Small intestine (tissue), 16 donors: ENCODE measurements around the gene MAGEC1. TPM values are rescaled to one million over a fixed set of nuclear protein-coding genes. Genes with fewer than 3 reads are reported as not detected.
"Not testable (repeated sequence)": the region's sequence is repeated elsewhere in the genome, so short reads cannot be mapped to it uniquely, and the experiment has no call there.

Experiments
- DNase-seq, 2 donors: peaks; one replicate each; pipeline versions ENCODE4 v3.0.0 to v3.0.0-alpha.2; 2013
- FAIRE-seq: peaks from 2 replicates; lab custom pipeline; 2012; peaks lifted over from hg19 to GRCh38; lab: Jason Lieb, UNC
- H3K27ac ChIP-seq, 3 donors: one replicate each; pipeline ENCODE4 v1.5.1; 2013; ENCODE audit warnings: low read length in 2 of 3, mild to moderate bottlenecking in 2 of 3, control low read depth in 1 of 3, inconsistent platforms in 1 of 3, low read depth in 1 of 3, moderate library complexity in 1 of 3
- H3K27me3 ChIP-seq, 3 donors: one replicate each; pipeline ENCODE4 v1.6.1; 2013; ENCODE audit warnings: low read length in 3 of 3, inconsistent platforms in 1 of 3; ENCODE audit not compliant: control insufficient read depth in 3 of 3, insufficient read depth in 3 of 3
- H3K36me3 ChIP-seq, 3 donors: one replicate each; pipeline ENCODE4 v1.6.1; 2013; ENCODE audit warnings: low read length in 3 of 3, inconsistent platforms in 1 of 3, low read depth in 1 of 3, mild to moderate bottlenecking in 1 of 3, moderate library complexity in 1 of 3; ENCODE audit not compliant: control insufficient read depth in 3 of 3, insufficient read depth in 2 of 3
- H3K4me1 ChIP-seq, 3 donors: one replicate each; pipeline ENCODE4 v1.6.1; 2013; ENCODE audit warnings: low read length in 2 of 3, inconsistent platforms in 1 of 3, low read depth in 1 of 3, mild to moderate bottlenecking in 1 of 3, moderate library complexity in 1 of 3; ENCODE audit not compliant: control insufficient read depth in 3 of 3, insufficient read depth in 2 of 3
- H3K4me3 ChIP-seq, 3 donors: one replicate each; pipeline ENCODE4 v1.5.1; 2013; ENCODE audit warnings: low read length in 3 of 3, control low read depth in 1 of 3, inconsistent platforms in 1 of 3, low read depth in 1 of 3, mild to moderate bottlenecking in 1 of 3, moderate library complexity in 1 of 3
- H3K9me3 ChIP-seq, 2 donors: one replicate each; pipeline ENCODE4 v1.6.1; 2013; ENCODE audit warnings: low read depth in 1 of 2, low read length in 1 of 2; ENCODE audit not compliant: control insufficient read depth in 2 of 2, insufficient read depth in 1 of 2
- WGBS, 3 donors: extraction: QIAGEN DNeasy Blood & Tissue Kit; methylation state at CpG; one replicate each; pipeline ENCODE4 v1.1.7; 2013; 5-methylcytosine and 5-hydroxymethylcytosine counted together
- long read RNA-seq, 10 donors: transcript quantifications; one replicate each; lab custom pipeline, GENCODE V29; 2026
- polyA plus RNA-seq, 4 donors: library from polyadenylated mRNA; stranded (reverse) in 3 of 4; unstranded in 1 of 4; fragments of 200-250 nt in 3 of 4; fragments of 120-200 nt in 1 of 4; gene quantifications; one replicate each; pipeline versions ENCODE4 v1.2.1 to v1.2.3, GENCODE V29; 2013
- donor health status: healthy with polysubstance abuse.
- donor health status: control.
- donor health status: control.
- donor health status: Bipolar disorder and iron deficiency.
- donor health status: healthy.

Gene MAGEC1, protein sequence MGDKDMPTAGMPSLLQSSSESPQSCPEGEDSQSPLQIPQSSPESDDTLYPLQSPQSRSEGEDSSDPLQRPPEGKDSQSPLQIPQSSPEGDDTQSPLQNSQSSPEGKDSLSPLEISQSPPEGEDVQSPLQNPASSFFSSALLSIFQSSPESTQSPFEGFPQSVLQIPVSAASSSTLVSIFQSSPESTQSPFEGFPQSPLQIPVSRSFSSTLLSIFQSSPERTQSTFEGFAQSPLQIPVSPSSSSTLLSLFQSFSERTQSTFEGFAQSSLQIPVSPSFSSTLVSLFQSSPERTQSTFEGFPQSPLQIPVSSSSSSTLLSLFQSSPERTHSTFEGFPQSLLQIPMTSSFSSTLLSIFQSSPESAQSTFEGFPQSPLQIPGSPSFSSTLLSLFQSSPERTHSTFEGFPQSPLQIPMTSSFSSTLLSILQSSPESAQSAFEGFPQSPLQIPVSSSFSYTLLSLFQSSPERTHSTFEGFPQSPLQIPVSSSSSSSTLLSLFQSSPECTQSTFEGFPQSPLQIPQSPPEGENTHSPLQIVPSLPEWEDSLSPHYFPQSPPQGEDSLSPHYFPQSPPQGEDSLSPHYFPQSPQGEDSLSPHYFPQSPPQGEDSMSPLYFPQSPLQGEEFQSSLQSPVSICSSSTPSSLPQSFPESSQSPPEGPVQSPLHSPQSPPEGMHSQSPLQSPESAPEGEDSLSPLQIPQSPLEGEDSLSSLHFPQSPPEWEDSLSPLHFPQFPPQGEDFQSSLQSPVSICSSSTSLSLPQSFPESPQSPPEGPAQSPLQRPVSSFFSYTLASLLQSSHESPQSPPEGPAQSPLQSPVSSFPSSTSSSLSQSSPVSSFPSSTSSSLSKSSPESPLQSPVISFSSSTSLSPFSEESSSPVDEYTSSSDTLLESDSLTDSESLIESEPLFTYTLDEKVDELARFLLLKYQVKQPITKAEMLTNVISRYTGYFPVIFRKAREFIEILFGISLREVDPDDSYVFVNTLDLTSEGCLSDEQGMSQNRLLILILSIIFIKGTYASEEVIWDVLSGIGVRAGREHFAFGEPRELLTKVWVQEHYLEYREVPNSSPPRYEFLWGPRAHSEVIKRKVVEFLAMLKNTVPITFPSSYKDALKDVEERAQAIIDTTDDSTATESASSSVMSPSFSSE
- not detected for polyA plus RNA-seq
- long read RNA-seq, donor 1 = 0 reads
- long read RNA-seq, donor 2 = 0 reads
- long read RNA-seq, donor 3 = 0 reads
- long read RNA-seq, donor 4 = 0 reads
- long read RNA-seq, donor 5 = 0 reads
- long read RNA-seq, donor 6 = 0 reads
- long read RNA-seq, donor 7 = 0 reads
- long read RNA-seq, donor 8 = 0 reads
- long read RNA-seq, donor 9 = 0 reads
- long read RNA-seq, donor 10 = 0 reads

DNA sequence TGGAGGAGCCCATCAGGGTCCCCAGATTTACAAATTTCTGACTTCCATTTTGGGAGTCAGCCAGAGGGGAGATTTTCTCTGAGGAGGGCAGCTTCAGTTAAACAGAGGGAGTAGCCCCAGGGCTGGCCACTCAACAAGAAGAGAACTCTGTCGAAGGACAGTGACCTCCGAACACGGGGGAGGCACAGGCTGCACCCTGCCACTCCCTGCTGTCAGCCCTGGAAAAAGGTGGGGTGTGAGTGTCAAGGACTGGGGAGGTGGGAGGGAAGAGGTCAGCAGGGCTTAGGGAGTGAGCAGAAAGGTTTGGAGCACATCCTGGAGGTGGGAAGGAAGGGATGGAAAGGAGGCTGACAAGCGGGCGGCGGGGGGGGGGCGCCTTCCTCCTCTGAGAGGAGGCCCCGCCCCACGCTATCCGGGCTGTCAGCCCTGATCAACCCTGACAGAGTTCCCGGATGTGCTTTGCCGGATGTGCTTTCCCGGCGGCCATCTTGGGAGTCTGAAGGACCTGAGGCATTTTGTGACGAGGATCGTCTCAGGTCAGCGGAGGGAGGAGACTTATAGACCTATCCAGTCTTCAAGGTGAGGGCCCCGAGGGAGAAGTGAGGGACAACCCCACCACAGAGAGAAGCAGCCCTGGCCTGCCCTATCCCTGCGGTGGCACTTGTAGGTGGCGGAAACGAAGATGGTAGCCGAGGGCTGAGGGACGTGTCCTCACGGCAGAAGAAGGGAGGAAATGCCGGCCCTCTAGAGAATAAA lies at the start of gene MAGEC1:
MAGEC1 (plus strand) TSS at position 495 of the 756 bp plus-strand sequence. CDS start 1,179 bp downstream, outside the sequence.
- Histone ChIP-seq H3K27ac (no peak within 1 kb of the TSS), H3K4me1 (no peaks in the 10 kb centered on the region), H3K9me3 (peaks cover 0 to 11% of the 10 kb centered on the region in 2 donors), H3K36me3 (no peaks in the 10 kb centered on the region), H3K27me3 (no peaks in the 10 kb centered on the region), H3K4me3 (no peak within 1 kb of the TSS)
- FAIRE-seq (no peak), DNase-seq (no peak)
- WGBS, 3 donors = 90 to 95% (median 91%) methylated on average over 18 to 25 of the region's 25 CpGs

DNA sequence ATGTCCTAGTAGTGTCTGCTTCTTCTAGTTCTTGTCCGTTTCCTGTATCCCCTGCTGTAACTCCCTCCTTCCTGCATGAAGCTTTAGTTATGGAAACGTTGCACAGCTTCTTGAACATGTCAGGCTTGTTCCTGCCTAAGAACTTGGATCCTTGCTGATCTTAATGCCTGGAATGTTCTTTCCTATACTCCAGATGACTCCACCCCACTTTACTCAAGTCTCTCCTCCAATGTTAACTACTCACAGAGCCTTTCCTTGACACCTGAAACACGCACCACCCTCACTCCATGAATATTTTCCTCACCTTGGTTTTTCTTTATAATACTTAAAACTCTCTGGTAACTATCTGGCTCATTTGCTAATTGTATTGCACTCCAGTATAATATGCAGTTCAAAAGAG lies 46.2 kb upstream of the MAGEC1 start:
- WGBS, 3 donors = 42 to 60% (median 53%) methylated on average over 3 of the region's 3 CpGs
- H3K27me3 ChIP-seq = no peaks in the 10 kb centered on the region
- no peaks in the 10 kb centered on the region for H3K36me3 ChIP-seq
- no peaks in the 10 kb centered on the region for H3K4me1 ChIP-seq
- FAIRE-seq = no peak
- H3K9me3 ChIP-seq = no peaks in the 10 kb centered on the region
- no peak overlapping the region for H3K4me3 ChIP-seq
- no peak for DNase-seq
- no peak overlapping the region for H3K27ac ChIP-seq

DNA sequence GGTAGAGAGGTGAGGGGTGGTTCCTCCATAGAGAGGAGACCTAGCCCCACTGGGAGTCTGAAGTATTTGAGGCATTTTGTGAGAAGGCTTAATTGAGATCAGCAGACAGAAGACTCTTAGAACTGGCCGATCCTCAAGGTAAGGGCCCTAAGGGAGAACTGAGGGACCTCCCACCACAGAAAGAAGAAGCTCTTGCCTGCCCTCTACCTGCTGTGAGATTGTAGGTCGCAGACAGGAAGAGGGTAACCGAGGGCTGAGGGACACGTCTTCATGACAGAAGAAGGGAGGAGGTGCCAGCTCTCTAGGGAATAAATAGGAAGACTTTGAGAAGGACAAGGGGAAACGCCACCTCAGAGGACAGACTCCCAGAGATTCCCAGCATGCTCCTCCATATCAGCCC lies 24.1 kb upstream of the MAGEC1 start:
- no peak overlapping the region for H3K4me3 ChIP-seq
- H3K36me3 ChIP-seq = no peaks in the 10 kb centered on the region
- peaks cover 0 to 2% of the 10 kb centered on the region in 2 donors for H3K9me3 ChIP-seq
- H3K4me1 ChIP-seq = no peaks in the 10 kb centered on the region
- H3K27ac ChIP-seq = no peak overlapping the region
- H3K27me3 ChIP-seq = no peaks in the 10 kb centered on the region
- DNase-seq = no peak
- no peak for FAIRE-seq
- 55 to 86% (median 58%) methylated on average over 5 of the region's 5 CpGs for WGBS, 3 donors

DNA sequence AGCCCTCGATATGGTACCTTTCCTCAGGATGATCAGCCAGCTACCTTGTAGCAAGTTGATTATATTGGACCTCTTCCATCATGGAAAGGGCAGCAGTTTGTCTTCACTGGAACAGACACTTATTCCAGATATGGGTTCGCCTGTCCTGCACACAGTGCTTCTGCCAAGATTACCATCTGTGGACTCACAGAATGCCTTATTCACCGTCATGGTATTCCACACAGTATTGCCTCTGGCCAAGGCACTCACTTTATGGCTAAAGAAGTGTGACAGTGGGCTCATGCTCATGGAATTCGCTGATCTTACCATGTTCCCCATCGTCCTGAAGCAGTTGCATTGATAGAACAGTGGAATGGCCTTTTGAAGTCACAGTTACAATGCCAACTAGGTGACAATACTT lies 14.9 kb upstream of the MAGEC1 start:
- 53 to 75% (median 56%) methylated on average over 5 of the region's 5 CpGs for WGBS, 3 donors
- DNase-seq = not testable (repeated sequence)

DNA sequence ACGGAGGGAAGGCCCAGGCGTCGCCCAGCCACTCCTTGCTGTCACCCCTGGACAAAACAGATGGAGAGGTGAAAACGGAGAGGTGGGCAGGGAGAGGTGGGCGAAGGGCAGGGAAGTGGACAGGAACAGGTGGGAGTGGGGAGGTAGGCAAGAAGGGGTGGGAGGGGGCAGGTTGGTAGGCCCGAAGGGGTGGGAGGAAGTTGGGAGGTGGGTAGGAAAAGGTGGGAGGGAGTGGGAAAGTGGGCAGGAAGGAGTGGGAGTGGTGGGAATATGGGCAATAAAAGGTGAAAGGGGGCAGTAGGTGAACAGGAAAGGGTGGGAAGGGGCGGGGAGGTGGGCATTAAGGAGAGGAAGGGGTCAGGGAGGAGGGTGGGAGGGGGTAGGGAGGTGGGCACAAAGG lies 9.0 kb upstream of the MAGEC1 start:
- no peak for DNase-seq
- Histone ChIP-seq H3K4me1 (no peaks in the 10 kb centered on the region), H3K36me3 (no peaks in the 10 kb centered on the region), H3K9me3 (peaks cover 0 to 2% of the 10 kb centered on the region in 2 donors), H3K4me3 (no peak overlapping the region), H3K27ac (no peak overlapping the region), H3K27me3 (no peaks in the 10 kb centered on the region)
- FAIRE-seq = no peak
- WGBS, 3 donors = 82 to 91% (median 89%) methylated on average over 6 to 7 of the region's 7 CpGs

More for the DNA sequence above, 14.9 kb upstream of the MAGEC1 start:
- H3K4me3 ChIP-seq, H3K27ac ChIP-seq, H3K36me3 ChIP-seq, H3K4me1 ChIP-seq, H3K27me3 ChIP-seq, H3K9me3 ChIP-seq, FAIRE-seq: not testable (repeated sequence)

DNA sequence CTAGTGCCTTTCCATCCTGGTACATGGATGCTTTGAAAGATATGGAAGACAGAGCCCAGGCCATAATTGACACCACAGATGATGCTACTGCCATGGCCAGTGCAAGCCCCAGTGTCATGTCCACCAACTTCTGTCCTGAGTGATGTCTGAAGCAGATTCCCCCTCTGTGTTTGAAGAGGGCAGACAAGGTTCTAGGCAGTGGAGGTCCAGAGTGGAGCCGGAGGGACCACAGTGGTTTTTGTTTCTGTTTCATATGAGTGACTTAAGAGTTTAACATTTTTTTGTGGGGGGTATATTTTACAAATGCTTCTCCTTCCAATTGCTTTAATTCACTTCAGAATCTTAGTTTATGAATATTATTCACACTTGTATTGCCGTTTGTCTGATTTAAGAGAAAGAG lies 6.0 kb upstream of the MAGEC1 start:
- H3K27ac ChIP-seq = no peak overlapping the region
- no peaks in the 10 kb centered on the region for H3K36me3 ChIP-seq
- no peaks in the 10 kb centered on the region for H3K4me1 ChIP-seq
- no peak for FAIRE-seq
- no peak overlapping the region for H3K4me3 ChIP-seq
- DNase-seq = no peak
- H3K27me3 ChIP-seq = no peaks in the 10 kb centered on the region
- WGBS, 3 donors = 84 to 92% (median 87%) methylated on average over 2 of the region's 2 CpGs
- H3K9me3 ChIP-seq = peaks cover 0 to 2% of the 10 kb centered on the region in 2 donors

DNA sequence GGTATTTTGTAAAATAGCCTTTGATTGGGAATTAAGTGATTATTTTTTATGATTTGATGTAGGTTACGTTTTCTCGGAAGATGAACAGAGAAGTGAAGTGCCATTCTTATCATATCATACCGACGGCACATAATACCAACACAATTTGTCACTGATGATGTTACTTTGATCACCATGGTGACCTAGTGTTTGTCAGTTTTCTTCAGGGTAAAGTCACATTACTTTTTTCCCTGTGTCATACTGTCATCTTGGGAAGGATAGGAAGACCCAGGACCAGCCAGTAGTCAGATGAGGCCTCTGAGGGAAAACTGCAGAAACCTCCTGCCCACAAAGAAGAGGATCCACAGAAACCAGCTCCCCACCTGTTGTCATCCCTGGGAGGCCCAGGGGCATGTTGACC lies 1.3 kb upstream of the MAGEC1 start:
- 61 to 86% (median 85%) methylated on average over 4 of the region's 4 CpGs for WGBS, 3 donors
- no peaks in the 10 kb centered on the region for H3K36me3 ChIP-seq
- H3K9me3 ChIP-seq = peaks cover 0 to 7% of the 10 kb centered on the region in 2 donors
- no peak overlapping the region for H3K4me3 ChIP-seq
- no peaks in the 10 kb centered on the region for H3K4me1 ChIP-seq
- no peak overlapping the region for H3K27ac ChIP-seq
- H3K27me3 ChIP-seq = no peaks in the 10 kb centered on the region
- FAIRE-seq = no peak
- DNase-seq = no peak
